Kidney (tissue), 14 donors: ENCODE data around the gene CCDC66. TPM values are rescaled to one million over a fixed set of nuclear protein-coding genes. Genes with fewer than 3 reads are reported as not detected.

Experiments
- DNase-seq, 5 donors: peaks; one replicate each; pipeline ENCODE4 v3.0.0-alpha.2; 2013 to 2020
- FAIRE-seq: peaks from 2 replicates; lab custom pipeline; 2012; peaks lifted over from hg19 to GRCh38; lab: Jason Lieb, UNC
- H3K27ac ChIP-seq, 2 donors: one replicate each; pipeline ENCODE4 v1.7.0; 2013; ENCODE audit warnings: low read depth in 2 of 2, low read length in 2 of 2, inconsistent platforms in 1 of 2
- H3K27me3 ChIP-seq: one replicate; pipeline ENCODE4 v1.7.1; 2013; ENCODE audit warnings: low read length, inconsistent platforms; ENCODE audit not compliant: control insufficient read depth, insufficient read depth
- H3K36me3 ChIP-seq, 3 donors: one replicate each; pipeline versions ENCODE4 v1.7.0 to v1.7.1; 2013; ENCODE audit warnings: low read length in 3 of 3, control low read depth in 1 of 3, inconsistent platforms in 1 of 3; ENCODE audit not compliant: insufficient read depth in 3 of 3, control insufficient read depth in 2 of 3
- H3K4me1 ChIP-seq, 3 donors: one replicate each; pipeline versions ENCODE4 v1.7.0 to v1.7.1; 2013; ENCODE audit warnings: low read length in 3 of 3, inconsistent platforms in 1 of 3, low read depth in 1 of 3; ENCODE audit not compliant: control insufficient read depth in 2 of 3, insufficient read depth in 2 of 3
- H3K4me3 ChIP-seq, 3 donors: one replicate each; pipeline versions ENCODE4 v1.7.0 to v1.8.1; 2013; ENCODE audit warnings: low read length in 3 of 3, control low read depth in 1 of 3, inconsistent platforms in 1 of 3
- H3K9ac ChIP-seq, 3 donors: one replicate each; pipeline versions ENCODE4 v1.7.0 to v1.7.1; 2013; ENCODE audit warnings: low read length in 3 of 3, control low read depth in 1 of 3, inconsistent platforms in 1 of 3
- H3K9me3 ChIP-seq, 3 donors: one replicate each; pipeline versions ENCODE4 v1.7.0 to v1.7.1; 2013; ENCODE audit warnings: low read length in 3 of 3, control low read depth in 1 of 3, inconsistent platforms in 1 of 3; ENCODE audit not compliant: control insufficient read depth in 2 of 3, insufficient read depth in 1 of 3
- CTCF ChIP-seq: IDR thresholded peaks from 3 replicates; pipeline ENCODE4 v1.5.1; 2012; ENCODE audit warnings: mild to moderate bottlenecking, moderate library complexity, borderline replicate concordance; ENCODE audit not compliant: insufficient read depth; ENCODE audit errors: extremely low read depth
- intact Hi-C: fragments of 100-400 bp; cut with DNase I; formaldehyde crosslinking; loops from one replicate; pipeline ENCODE4 v1.11.1; 2022
- polyA plus RNA-seq: library from polyadenylated mRNA; stranded (reverse); fragments of 350-450 nt; fragmentation: Illumina TruSeq; extraction: RNeasy Lipid Tissue Mini Kit (QIAGEN cat#74804); gene quantifications from one replicate; pipeline ENCODE4 v1.2.3, GENCODE V29; 2014; ENCODE audit warnings: low read depth, low replicate concordance; ENCODE audit not compliant: insufficient read depth
- total RNA-seq: library from RNA; stranded (reverse); fragmentation: NEBNext Ultra II Directional; extraction: Animal tissue kit (Norgen Biotek cat#: 25700); gene quantifications from one replicate; pipeline ENCODE4 v1.2.1, GENCODE V29; 2021
- donor health status: control.
- donor health status: control.
- donor health status: control.
- donor health status: control.
- donor health status: control.
- donor health status: DM: yes; HTN: yes; CAD: no.
- donor health status: Normal renal cell carcinoma (clear cell type).

Gene CCDC66
- total and polyA plus RNA-seq, 2 donors from 2014 or later = 7.9 to 31.3 TPM

GRCh38 chr3:56629451-56629850, 72.5 kb downstream of the CCDC66 start:
- no peaks in the 10 kb centered on the region for H3K9me3 ChIP-seq
- peak overlapping the region in 1 of 3 donors; percentile 37 for H3K9ac ChIP-seq
- FAIRE-seq (no peak), DNase-seq (peak in 2 of 5 donors; percentile 21 to 39)
- no peak for TF ChIP-seq CTCF
- intact Hi-C loops = no loop called here
- peaks cover 4 to 13% (median 5%) of the 10 kb centered on the region in 3 donors for H3K36me3 ChIP-seq
- no peak overlapping the region for H3K4me3 ChIP-seq
- H3K27ac ChIP-seq = peak overlapping the region; percentile 52 to 81
- H3K27me3 ChIP-seq = no peaks in the 10 kb centered on the region
- H3K4me1 ChIP-seq = peaks cover 4 to 24% (median 6%) of the 10 kb centered on the region in 3 donors

- Histone ChIP-seq H3K36me3 (peaks cover 3 to 13% (median 4%) of the 10 kb centered on the region in 3 donors), H3K27ac (no peak overlapping the region), H3K4me3 (no peak overlapping the region), H3K4me1 (peaks cover 4 to 24% (median 6%) of the 10 kb centered on the region in 3 donors), H3K27me3 (no peaks in the 10 kb centered on the region), H3K9ac (no peak overlapping the region), H3K9me3 (no peaks in the 10 kb centered on the region)
- TF ChIP-seq CTCF = no peak
- intact Hi-C loops = no loop called here
- DNase-seq (no peak), FAIRE-seq (no peak)
Observed at GRCh38 chr3:56630966-56631365, 74.0 kb downstream of the CCDC66 start.

GRCh38 chr3:56633181-56633580, 76.2 kb downstream of the CCDC66 start:
- no peak for FAIRE-seq

More at GRCh38 chr3:56633181-56633580, 76.2 kb downstream of the CCDC66 start:
- Histone ChIP-seq H3K4me3 (no peak overlapping the region), H3K4me1 (peaks cover 4 to 22% (median 6%) of the 10 kb centered on the region in 3 donors), H3K27me3 (no peaks in the 10 kb centered on the region), H3K9ac (no peak overlapping the region), H3K36me3 (peaks cover 3 to 18% (median 6%) of the 10 kb centered on the region in 3 donors), H3K27ac (no peak overlapping the region), H3K9me3 (no peaks in the 10 kb centered on the region)
- intact Hi-C loops = no loop called here
- DNase-seq = no peak
- TF ChIP-seq CTCF = no peak
